Activated CD4-positive, CD25-positive, alpha-beta regulatory T cell treated with anti-CD3 and anti-CD28 coated beads, Interleukin-2, amount 50 U/mL, for 16 hours (primary cell): ENCODE data around the gene ZXDC.

Source experiments
- DNase-seq: peaks from one replicate; pipeline ENCODE4 v3.0.0-alpha.2; 2020; ENCODE audit warnings: low read depth, low spot score

ZXDC gene

GRCh38 chr3:126512026-126512425 lies 36.3 kb upstream of the ZXDC start:
- no peak for DNase-seq

GRCh38 chr3:126511291-126511690 lies 35.6 kb upstream of the ZXDC start:
- no peak for DNase-seq

- DNase-seq, result no peak
Measured at GRCh38 chr3:126510308-126510910, 34.7 kb upstream of the ZXDC start.

GRCh38 chr3:126509597-126510307 lies 34.1 kb upstream of the ZXDC start:
- DNase-seq, result no peak

- DNase-seq, result no peak
Measured at GRCh38 chr3:126508564-126508964, 32.9 kb upstream of the ZXDC start.

- no peak for DNase-seq
Measured at GRCh38 chr3:126507886-126508285, 32.2 kb upstream of the ZXDC start.

GRCh38 chr3:126503701-126504100 lies 28.0 kb upstream of the ZXDC start:
- no peak for DNase-seq

GRCh38 chr3:126502656-126503055 lies 27.0 kb upstream of the ZXDC start:
- DNase-seq, result no peak

GRCh38 chr3:126501736-126502135 lies 26.0 kb upstream of the ZXDC start:
- no peak for DNase-seq

- no peak for DNase-seq
Measured at GRCh38 chr3:126501054-126501453, 25.4 kb upstream of the ZXDC start.

GRCh38 chr3:126500016-126500415 lies 24.3 kb upstream of the ZXDC start:
- DNase-seq, result no peak

GRCh38 chr3:126499401-126499800 lies 23.7 kb upstream of the ZXDC start:
- DNase-seq, result no peak

GRCh38 chr3:126498929-126499328 lies 23.2 kb upstream of the ZXDC start:
- no peak for DNase-seq

GRCh38 chr3:126498461-126498860 lies 22.8 kb upstream of the ZXDC start:
- DNase-seq, result no peak

- DNase-seq, result no peak
Measured at GRCh38 chr3:126497956-126498355, 22.3 kb upstream of the ZXDC start.

GRCh38 chr3:126496894-126497850 lies 21.5 kb upstream of the ZXDC start:
- DNase-seq, result no peak

GRCh38 chr3:126495786-126496185 lies 20.1 kb upstream of the ZXDC start:
- no peak for DNase-seq

- DNase-seq, result no peak
Measured at GRCh38 chr3:126494970-126495230, 19.2 kb upstream of the ZXDC start.

- no peak for DNase-seq
Measured at GRCh38 chr3:126494204-126494969, 18.7 kb upstream of the ZXDC start.

- no peak for DNase-seq
Measured at GRCh38 chr3:126493739-126494138, 18.0 kb upstream of the ZXDC start.

GRCh38 chr3:126493051-126493450 lies 17.4 kb upstream of the ZXDC start:
- DNase-seq, result no peak
